HL-60/S4 treated with phorbol 12-myristate 13-acetate at 8.2 ng/mL for 4 days and 3 days (cell line): Measurements from ENCODE around the gene TEX101.
"Not testable (repeated sequence)": the region's sequence is repeated elsewhere in the genome, so short reads cannot be mapped to it uniquely, and the experiment has no call there.

Experiments
- in situ Hi-C: fragments of 300-500 bp; cut with MboI; formaldehyde crosslinking; loops from 2 replicates; pipeline ENCODE4 v1.15.0; 2022; ENCODE audit warnings: low sequenced_read_pairs

Gene TEX101

GRCh38 chr19:43414554-43414953, at the start of gene TEX101:
Gene TEX101 (plus strand): TSS chr19:43414890. CDS start chr19:43415920, 1,030 bp downstream.
- in situ Hi-C loops = no loop called here

GRCh38 chr19:43365677-43366076, 49.0 kb upstream of the TEX101 start:
- in situ Hi-C loops = not testable (repeated sequence)

- in situ Hi-C loops = no loop called here
These were observed 46.9 kb upstream of the TEX101 start for GRCh38 chr19:43367822-43368221.

- in situ Hi-C loops = not testable (repeated sequence)
These were observed 45.8 kb upstream of the TEX101 start for GRCh38 chr19:43368897-43369296.

- in situ Hi-C loops = no loop called here
These were observed 42.8 kb upstream of the TEX101 start for GRCh38 chr19:43371909-43372308.

GRCh38 chr19:43372462-43372861, 42.2 kb upstream of the TEX101 start:
- in situ Hi-C loops = no loop called here

- in situ Hi-C loops = not testable (repeated sequence)
These were observed 37.1 kb upstream of the TEX101 start for GRCh38 chr19:43377624-43378023.

GRCh38 chr19:43380008-43380407, 34.7 kb upstream of the TEX101 start:
- in situ Hi-C loops = no loop called here

GRCh38 chr19:43380771-43381386, 33.8 kb upstream of the TEX101 start:
- in situ Hi-C loops = no loop called here

- in situ Hi-C loops = not testable (repeated sequence)
These were observed 32.0 kb upstream of the TEX101 start for GRCh38 chr19:43382586-43383216.

GRCh38 chr19:43383254-43383653, 31.4 kb upstream of the TEX101 start:
- in situ Hi-C loops = not testable (repeated sequence)

- in situ Hi-C loops = not testable (repeated sequence)
These were observed 30.9 kb upstream of the TEX101 start for GRCh38 chr19:43383759-43384158.

GRCh38 chr19:43390903-43391551, 23.7 kb upstream of the TEX101 start:
- in situ Hi-C loops = not testable (repeated sequence)

- in situ Hi-C loops = not testable (repeated sequence)
These were observed 23.1 kb upstream of the TEX101 start for GRCh38 chr19:43391552-43391935.

- in situ Hi-C loops = not testable (repeated sequence)
These were observed 21.2 kb upstream of the TEX101 start for GRCh38 chr19:43393501-43393900.

GRCh38 chr19:43395561-43395960, 19.1 kb upstream of the TEX101 start:
- in situ Hi-C loops = no loop called here

GRCh38 chr19:43406297-43406696, 8.4 kb upstream of the TEX101 start:
- in situ Hi-C loops = no loop called here

- in situ Hi-C loops = no loop called here
These were observed 7.2 kb upstream of the TEX101 start for GRCh38 chr19:43407416-43408005.

GRCh38 chr19:43408043-43408442, 6.6 kb upstream of the TEX101 start:
- in situ Hi-C loops = no loop called here

GRCh38 chr19:43409415-43409814, 5.3 kb upstream of the TEX101 start:
- in situ Hi-C loops = no loop called here

GRCh38 chr19:43412441-43412840, 2.2 kb upstream of the TEX101 start:
- in situ Hi-C loops = no loop called here
